ENCODE results near the gene OMA1.

DNA sequence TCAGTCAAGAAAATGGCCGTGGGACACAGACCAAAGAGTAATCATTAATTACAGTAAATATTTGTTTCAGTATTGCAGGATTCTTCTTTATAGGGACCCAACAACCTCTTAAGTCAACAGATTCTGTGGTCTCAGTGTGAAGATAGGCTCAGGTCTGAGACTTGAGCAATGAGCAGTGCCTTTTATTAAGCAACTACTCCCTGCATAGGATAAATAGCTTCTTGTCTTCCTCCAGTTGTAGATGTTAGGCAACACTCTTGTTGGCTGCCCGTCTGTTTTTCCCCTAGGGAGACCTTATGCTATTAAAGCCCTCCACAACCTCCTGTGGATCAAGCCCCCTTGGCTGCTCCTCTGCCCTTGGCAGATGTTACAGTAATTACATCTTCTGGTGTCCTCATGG, 1.8 kb upstream of the OMA1 start:
- TF ChIP-seq CTCF (IDR thresholded peaks at IDR 0.05; ENCODE audit: low read depth, low read length, poor library complexity, severe bottlenecking): no peak
- no peak for TF ChIP-seq EZH2phosphoT487 (IDR thresholded peaks at IDR 0.05; ENCODE audit: borderline replicate concordance, low read length)
